ENCODE data around the gene CDH15. TPM values are rescaled to one million over a fixed set of nuclear protein-coding genes. Genes with fewer than 3 reads are reported as not detected.

The CDH15 gene
- total RNA-seq, 1 donor from 2014 or later, result 0.18 TPM

- TF ChIP-seq EZH2 (IDR thresholded peaks at IDR 0.05; ENCODE audit: insufficient read depth, low read length), result no peak
- TF ChIP-seq CTCF (IDR thresholded peaks at IDR 0.05; ENCODE audit: insufficient read depth, low read depth, low read length), result no peak
- no peaks in the 10 kb centered on the region for H3K36me3 ChIP-seq (ENCODE audit: insufficient read depth, low read length)
- peaks cover 11% of the 10 kb centered on the region for H4K20me1 ChIP-seq (ENCODE audit: insufficient read depth, low read length)
- no peaks in the 10 kb centered on the region for H3K9me3 ChIP-seq (ENCODE audit: insufficient read depth, low read depth, low read length)
- no peaks in the 10 kb centered on the region for H3K4me1 ChIP-seq (ENCODE audit: insufficient read depth, low read length)
- no peak overlapping the region for H3K4me3 ChIP-seq (ENCODE audit: insufficient read depth, low read depth, low read length)
- H3K4me2 ChIP-seq (ENCODE audit: low read length), result no peak overlapping the region
- no peaks in the 10 kb centered on the region for H3K27me3 ChIP-seq (ENCODE audit: insufficient read depth, low read length)
- H3K9ac ChIP-seq (ENCODE audit: low read length), result no peak overlapping the region
- peaks cover 4% of the 10 kb centered on the region for H3K27me3 Mint-ChIP-seq (ENCODE audit: low read depth, unreplicated experiment)
- no peaks in the 10 kb centered on the region for H3K79me2 ChIP-seq (ENCODE audit: insufficient read depth, low read length)
- no peak for FAIRE-seq
- H3K27ac ChIP-seq (ENCODE audit: low read depth, low read length), result no peak overlapping the region
- DNase-seq (ENCODE audit: low read depth), result no peak
- no peaks in the 10 kb centered on the region for H3K4me1 Mint-ChIP-seq (ENCODE audit: low read depth, unreplicated experiment)
- H2AFZ ChIP-seq (ENCODE audit: low read depth, low read length), result no peak overlapping the region
- H3K9me3 Mint-ChIP-seq (ENCODE audit: unreplicated experiment), result no peaks in the 10 kb centered on the region
- H3K27ac Mint-ChIP-seq (ENCODE audit: unreplicated experiment), result no peak overlapping the region
- no peaks in the 10 kb centered on the region for H3K36me3 Mint-ChIP-seq (ENCODE audit: low read depth, unreplicated experiment)
- H3K4me3 Mint-ChIP-seq (ENCODE audit: unreplicated experiment), result no peak overlapping the region
Measured at GRCh38 chr16:89189358-89190025, 17.9 kb downstream of the CDH15 start.

DNA sequence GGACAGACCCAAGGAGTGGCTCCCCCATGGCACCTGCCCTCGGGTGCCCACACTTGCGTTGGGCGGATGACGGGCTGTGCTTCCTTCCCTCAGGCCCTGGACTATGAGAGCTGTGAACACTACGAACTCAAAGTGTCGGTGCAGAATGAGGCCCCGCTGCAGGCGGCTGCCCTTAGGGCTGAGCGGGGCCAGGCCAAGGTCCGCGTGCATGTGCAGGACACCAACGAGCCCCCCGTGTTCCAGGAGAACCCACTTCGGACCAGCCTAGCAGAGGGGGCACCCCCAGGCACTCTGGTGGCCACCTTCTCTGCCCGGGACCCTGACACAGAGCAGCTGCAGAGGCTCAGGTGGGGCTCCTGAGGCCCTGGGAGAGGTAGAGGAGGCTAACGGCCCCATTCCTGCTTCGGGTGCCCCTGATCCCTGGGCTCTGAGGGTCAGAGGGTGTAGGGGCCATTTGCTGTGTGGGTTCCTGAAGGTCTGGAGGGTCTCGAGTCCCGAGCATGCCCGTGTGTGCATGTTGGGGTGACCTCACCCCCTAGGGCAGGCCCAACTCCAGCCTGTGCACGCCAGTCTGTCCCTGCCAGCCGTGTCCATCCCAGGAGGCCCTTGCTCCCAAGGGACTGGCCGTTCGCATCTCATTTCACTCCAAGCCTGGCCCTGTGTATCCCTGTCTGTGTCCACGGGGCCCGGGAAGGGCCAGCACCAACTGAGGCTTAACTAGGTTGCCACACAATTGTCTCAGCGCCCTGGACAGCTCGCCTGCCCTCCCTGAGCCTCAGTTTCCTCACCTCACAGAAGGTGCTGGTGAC, 18.8 kb downstream of the CDH15 start:
- H3K4me2 ChIP-seq (ENCODE audit: low read length), result no peak overlapping the region
- H2AFZ ChIP-seq (ENCODE audit: low read depth, low read length), result no peak overlapping the region
- H3K4me3 ChIP-seq (ENCODE audit: insufficient read depth, low read depth, low read length), result no peak overlapping the region
- TF ChIP-seq EZH2 (IDR thresholded peaks at IDR 0.05; ENCODE audit: insufficient read depth, low read length), result no peak
- TF ChIP-seq CTCF (IDR thresholded peaks at IDR 0.05; ENCODE audit: insufficient read depth, low read depth, low read length), result no peak
- no peaks in the 10 kb centered on the region for H3K4me1 ChIP-seq (ENCODE audit: insufficient read depth, low read length)
- no peaks in the 10 kb centered on the region for H3K36me3 Mint-ChIP-seq (ENCODE audit: low read depth, unreplicated experiment)
- H3K36me3 ChIP-seq (ENCODE audit: insufficient read depth, low read length), result no peaks in the 10 kb centered on the region
- no peak overlapping the region for H3K4me3 Mint-ChIP-seq (ENCODE audit: unreplicated experiment)
- DNase-seq (ENCODE audit: low read depth) (no peak), FAIRE-seq (no peak)
- H3K9me3 ChIP-seq (ENCODE audit: insufficient read depth, low read depth, low read length), result no peaks in the 10 kb centered on the region
- no peaks in the 10 kb centered on the region for H3K79me2 ChIP-seq (ENCODE audit: insufficient read depth, low read length)
- peaks cover 11% of the 10 kb centered on the region for H4K20me1 ChIP-seq (ENCODE audit: insufficient read depth, low read length)
- no peak overlapping the region for H3K27ac ChIP-seq (ENCODE audit: low read depth, low read length)
- H3K4me1 Mint-ChIP-seq (ENCODE audit: low read depth, unreplicated experiment), result no peaks in the 10 kb centered on the region
- no peak overlapping the region for H3K9ac ChIP-seq (ENCODE audit: low read length)
- H3K27me3 ChIP-seq (ENCODE audit: insufficient read depth, low read length), result no peaks in the 10 kb centered on the region
- H3K27ac Mint-ChIP-seq (ENCODE audit: unreplicated experiment), result no peak overlapping the region
- H3K27me3 Mint-ChIP-seq (ENCODE audit: low read depth, unreplicated experiment), result peaks cover 4% of the 10 kb centered on the region
- no peaks in the 10 kb centered on the region for H3K9me3 Mint-ChIP-seq (ENCODE audit: unreplicated experiment)

All from astrocyte (in vitro differentiated cells and primary cell).